H1 (cell line): ENCODE measurements around the gene NOXO1.
A peak's percentile ranks its signal among the peaks of the same experiment; 100 is the strongest.

Experiments
- BRCA1 ChIP-seq: IDR thresholded peaks from 2 replicates; pipeline ENCODE4 v1.6.1; 2012; ENCODE audit warnings: low read depth, low read length, improper control_type of control experiment
- CBX8 ChIP-seq: fragments of 300-800, 300-1000 bp; sonication (generic); IDR thresholded peaks from 2 replicates; pipeline ENCODE4 v1.7.1; 2016; ENCODE audit warnings: low read depth, low read length, borderline replicate concordance
- FOSL1 ChIP-seq: IDR thresholded peaks from 2 replicates; pipeline ENCODE4 v1.6.1; 2011; ENCODE audit warnings: mild to moderate bottlenecking, low read depth, low read length, moderate library complexity; ENCODE audit not compliant: insufficient read depth
- GTF2F1 ChIP-seq: IDR thresholded peaks from 2 replicates; pipeline ENCODE4 v1.6.1; 2012; ENCODE audit warnings: low read depth, low read length, improper control_type of control experiment, borderline replicate concordance
- MAFK ChIP-seq: IDR thresholded peaks from 2 replicates; pipeline ENCODE4 v1.6.1; 2012; ENCODE audit warnings: low read depth, mild to moderate bottlenecking, improper control_type of control experiment, low read length
- POLR2A ChIP-seq, 2 experiments: IDR thresholded peaks; 1 replicate in 1 of 2; 2 replicates in 1 of 2; pipeline ENCODE4 v1.6.1; 2011; ENCODE audit warnings: low read depth in 2 of 2, low read length in 2 of 2, mild to moderate bottlenecking in 2 of 2; ENCODE audit errors: control extremely low read depth in 1 of 2
- RFX5 ChIP-seq: IDR thresholded peaks from 2 replicates; pipeline ENCODE4 v1.6.1; 2011; ENCODE audit warnings: low read depth, low read length, improper control_type of control experiment, borderline replicate concordance
- SRF ChIP-seq: IDR thresholded peaks from 2 replicates; pipeline ENCODE4 v1.6.1; 2011; ENCODE audit warnings: mild to moderate bottlenecking, low read depth, low read length, moderate library complexity
- TF ChIP-seq, protein P1 (sequence below), 3 experiments: IDR thresholded peaks; 1 replicate in 2 of 3; 2 replicates in 1 of 3; pipeline versions ENCODE4 v1.5.1 to v1.6.1; 2011; ENCODE audit warnings: low read length in 3 of 3, mild to moderate bottlenecking in 3 of 3, inconsistent platforms in 2 of 3, low read depth in 1 of 3, moderate library complexity in 1 of 3; ENCODE audit not compliant: insufficient read depth in 1 of 3; ENCODE audit errors: control extremely low read depth in 1 of 3
- TF ChIP-seq, protein P2 (sequence below): IDR thresholded peaks from 2 replicates; pipeline ENCODE4 v1.6.1; 2012; ENCODE audit warnings: inconsistent platforms

DNA sequence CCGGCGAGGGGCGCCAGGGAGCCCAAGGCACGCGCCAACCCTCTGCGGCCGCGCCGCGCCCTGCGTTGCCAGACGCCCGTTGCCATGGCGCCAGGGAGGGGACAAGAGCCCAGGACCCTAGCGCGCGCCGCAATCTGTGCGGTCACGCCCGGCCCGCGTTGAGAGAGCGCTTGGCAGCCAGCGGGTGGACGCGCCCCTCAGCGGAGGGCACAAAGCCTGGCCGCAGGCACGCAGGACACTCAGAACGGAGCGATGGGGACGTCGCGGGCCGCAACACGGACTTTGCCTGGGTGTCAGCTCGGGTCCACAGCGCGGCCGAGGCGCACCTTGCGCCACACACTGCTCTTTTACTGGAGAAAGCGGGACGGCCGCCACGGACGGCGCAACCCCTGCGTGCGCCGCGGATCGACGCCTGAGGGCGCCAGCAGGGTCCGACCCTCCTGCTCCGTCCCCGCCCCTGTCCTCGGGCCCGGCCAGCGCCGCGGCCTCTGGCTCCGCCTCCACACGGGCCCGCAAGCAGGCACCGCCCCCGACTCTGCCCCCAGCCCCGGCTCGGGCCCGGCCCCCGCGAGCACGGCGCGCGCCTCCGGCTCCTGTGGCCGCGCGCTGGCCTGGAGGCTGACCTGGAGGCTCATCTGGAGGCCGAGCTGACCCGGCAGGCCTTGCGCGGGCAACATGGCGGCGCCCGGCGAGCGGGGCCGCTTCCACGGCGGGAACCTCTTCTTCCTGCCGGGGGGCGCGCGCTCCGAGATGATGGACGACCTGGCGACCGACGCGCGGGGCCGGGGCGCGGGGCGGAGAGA is 2.5 kb upstream of the NOXO1 start, which contains the start of gene GFER:
- TF ChIP-seq, protein P1, sequence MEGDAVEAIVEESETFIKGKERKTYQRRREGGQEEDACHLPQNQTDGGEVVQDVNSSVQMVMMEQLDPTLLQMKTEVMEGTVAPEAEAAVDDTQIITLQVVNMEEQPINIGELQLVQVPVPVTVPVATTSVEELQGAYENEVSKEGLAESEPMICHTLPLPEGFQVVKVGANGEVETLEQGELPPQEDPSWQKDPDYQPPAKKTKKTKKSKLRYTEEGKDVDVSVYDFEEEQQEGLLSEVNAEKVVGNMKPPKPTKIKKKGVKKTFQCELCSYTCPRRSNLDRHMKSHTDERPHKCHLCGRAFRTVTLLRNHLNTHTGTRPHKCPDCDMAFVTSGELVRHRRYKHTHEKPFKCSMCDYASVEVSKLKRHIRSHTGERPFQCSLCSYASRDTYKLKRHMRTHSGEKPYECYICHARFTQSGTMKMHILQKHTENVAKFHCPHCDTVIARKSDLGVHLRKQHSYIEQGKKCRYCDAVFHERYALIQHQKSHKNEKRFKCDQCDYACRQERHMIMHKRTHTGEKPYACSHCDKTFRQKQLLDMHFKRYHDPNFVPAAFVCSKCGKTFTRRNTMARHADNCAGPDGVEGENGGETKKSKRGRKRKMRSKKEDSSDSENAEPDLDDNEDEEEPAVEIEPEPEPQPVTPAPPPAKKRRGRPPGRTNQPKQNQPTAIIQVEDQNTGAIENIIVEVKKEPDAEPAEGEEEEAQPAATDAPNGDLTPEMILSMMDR (IDR thresholded peaks at IDR 0.05; ENCODE audit: control extremely low read depth in 1 of 3, insufficient read depth in 1 of 3, low read depth in 1 of 3, low read length in 3 of 3) = peak in 2 of 3 experiments; percentile 58 to 60; a peak in 3 of 4 replicates
- TF ChIP-seq CBX8 (no peak), FOSL1 (no peak), POLR2A (IDR thresholded peaks at IDR 0.05; ENCODE audit: control extremely low read depth in 1 of 2, low read depth in 2 of 2, low read length in 2 of 2) (peak in 1 of 2 experiments; percentile 93; a peak in 2 of 3 replicates), BRCA1 (no peak), SRF (0 out of 2 replicates have a peak, but pooled peaks have one; percentile 17), RFX5 (no peak), GTF2F1 (no peak), MAFK (no peak)
- TF ChIP-seq, protein P2, sequence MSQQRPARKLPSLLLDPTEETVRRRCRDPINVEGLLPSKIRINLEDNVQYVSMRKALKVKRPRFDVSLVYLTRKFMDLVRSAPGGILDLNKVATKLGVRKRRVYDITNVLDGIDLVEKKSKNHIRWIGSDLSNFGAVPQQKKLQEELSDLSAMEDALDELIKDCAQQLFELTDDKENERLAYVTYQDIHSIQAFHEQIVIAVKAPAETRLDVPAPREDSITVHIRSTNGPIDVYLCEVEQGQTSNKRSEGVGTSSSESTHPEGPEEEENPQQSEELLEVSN = peak; percentile 44; the same call in 1 of the 2 replicates
